AG04450 (cell line): ENCODE results near the gene DNAJC27. TPM values are rescaled to one million over a fixed set of nuclear protein-coding genes. Genes with fewer than 3 reads are reported as not detected.

Source experiments
- CTCF ChIA-PET: fragments of 300-600, 350-600 bp; formaldehyde crosslinking; extraction: SDS; loops from one replicate; lab custom pipeline; 2022; ENCODE audit warnings: antibody characterized with exemption, inconsistent platforms; lab: Charles Lee
- POLR2A ChIA-PET: fragments of 350-600 bp; formaldehyde crosslinking; extraction: SDS; loops from one replicate; lab custom pipeline; 2021; ENCODE audit warnings: antibody characterized with exemption, inconsistent platforms; lab: Yijun Ruan, JAX
- DNase-seq: peaks from one replicate; pipeline ENCODE4 v3.0.0-alpha.2; 2011; ENCODE audit warnings: low read depth, low spot score
- H3K27ac ChIP-seq: one replicate; pipeline ENCODE4 v1.5.1; 2012; ENCODE audit warnings: low read depth, low read length, control low read depth
- H3K27me3 ChIP-seq: one replicate; pipeline ENCODE4 v1.6.0; 2012; ENCODE audit warnings: low read length; ENCODE audit not compliant: control insufficient read depth, insufficient read depth
- H3K4me3 ChIP-seq: 2 replicates; pipeline ENCODE4 v1.5.1; 2011; ENCODE audit warnings: mild to moderate bottlenecking, low read depth, low read length, control low read depth
- H3K9me3 ChIP-seq: 2 replicates; pipeline ENCODE4 v1.5.1; 2012; ENCODE audit warnings: low read length; ENCODE audit not compliant: control insufficient read depth, insufficient read depth
- polyA plus RNA-seq: library from polyadenylated mRNA; depleted of rRNA; stranded (reverse); fragments of >200 nt; gene quantifications from 2 replicates; pipeline ENCODE4 v1.2.3, GENCODE V29; 2011
- TF ChIP-seq, protein P1 (sequence below): IDR thresholded peaks from 2 replicates; pipeline ENCODE4 v1.5.1; 2011; ENCODE audit warnings: low read depth, low read length, control low read depth, inconsistent platforms

DNAJC27 gene
- polyA plus RNA-seq, 1 experiment: 4.1 TPM

DNA sequence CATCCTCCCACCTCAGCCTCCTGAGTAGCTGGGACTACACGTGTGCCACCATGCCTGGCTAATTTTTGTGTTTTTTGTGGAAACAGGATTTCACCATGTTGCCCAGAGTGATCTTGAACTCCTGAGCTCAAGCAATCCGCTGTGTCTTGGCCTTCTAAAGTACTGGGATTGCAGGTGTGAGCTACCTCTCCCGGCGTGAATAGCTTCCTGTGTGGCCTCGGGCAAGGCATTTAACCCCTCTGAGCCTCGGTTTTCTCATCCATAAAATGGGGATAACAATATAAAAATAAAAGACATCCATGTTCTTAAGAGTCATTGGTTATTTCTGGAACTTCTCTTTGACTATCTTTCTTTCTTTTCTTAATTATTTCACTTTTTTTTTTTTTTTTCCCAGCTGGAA lies 32.4 kb downstream of the DNAJC27 start:
- Histone ChIP-seq H3K27ac (no peak overlapping the region), H3K4me3 (no peak overlapping the region), H3K27me3 (no peaks in the 10 kb centered on the region), H3K9me3 (no peaks in the 10 kb centered on the region)
- ChIA-PET CTCF (interaction anchor here (0.6 kb wide), 1 partner anchor 38 kb away, joined by 3 read pairs; no protein-coding TSS in a partner anchor), POLR2A (no interaction called here)
- TF ChIP-seq, protein P1, sequence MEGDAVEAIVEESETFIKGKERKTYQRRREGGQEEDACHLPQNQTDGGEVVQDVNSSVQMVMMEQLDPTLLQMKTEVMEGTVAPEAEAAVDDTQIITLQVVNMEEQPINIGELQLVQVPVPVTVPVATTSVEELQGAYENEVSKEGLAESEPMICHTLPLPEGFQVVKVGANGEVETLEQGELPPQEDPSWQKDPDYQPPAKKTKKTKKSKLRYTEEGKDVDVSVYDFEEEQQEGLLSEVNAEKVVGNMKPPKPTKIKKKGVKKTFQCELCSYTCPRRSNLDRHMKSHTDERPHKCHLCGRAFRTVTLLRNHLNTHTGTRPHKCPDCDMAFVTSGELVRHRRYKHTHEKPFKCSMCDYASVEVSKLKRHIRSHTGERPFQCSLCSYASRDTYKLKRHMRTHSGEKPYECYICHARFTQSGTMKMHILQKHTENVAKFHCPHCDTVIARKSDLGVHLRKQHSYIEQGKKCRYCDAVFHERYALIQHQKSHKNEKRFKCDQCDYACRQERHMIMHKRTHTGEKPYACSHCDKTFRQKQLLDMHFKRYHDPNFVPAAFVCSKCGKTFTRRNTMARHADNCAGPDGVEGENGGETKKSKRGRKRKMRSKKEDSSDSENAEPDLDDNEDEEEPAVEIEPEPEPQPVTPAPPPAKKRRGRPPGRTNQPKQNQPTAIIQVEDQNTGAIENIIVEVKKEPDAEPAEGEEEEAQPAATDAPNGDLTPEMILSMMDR: no peak
- DNase-seq: no peak

DNA sequence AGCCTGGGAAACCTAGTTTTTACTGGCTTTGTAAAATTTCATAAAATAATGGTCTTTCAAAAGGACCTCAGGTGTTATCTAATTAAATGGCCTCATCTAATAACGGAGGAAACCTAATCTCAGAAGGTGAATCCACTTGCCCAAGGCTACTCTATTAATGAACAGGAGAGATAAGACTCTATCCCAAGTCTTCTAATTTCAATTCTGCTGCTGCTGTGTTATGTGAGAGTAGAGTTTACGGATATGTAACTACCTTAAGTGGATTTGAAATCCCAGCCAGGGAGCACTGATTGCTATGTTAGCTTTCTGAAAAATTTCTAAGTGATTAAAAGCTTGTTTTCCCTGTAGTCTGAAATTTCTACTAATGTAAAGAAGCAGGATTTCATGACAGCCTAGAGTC lies 34.5 kb downstream of the DNAJC27 start:
- no peak for DNase-seq
- Histone ChIP-seq H3K4me3 (no peak overlapping the region), H3K27me3 (no peaks in the 10 kb centered on the region), H3K27ac (no peak overlapping the region), H3K9me3 (no peaks in the 10 kb centered on the region)
- TF ChIP-seq, protein P1: no peak
- POLR2A ChIA-PET: no interaction called here
- CTCF ChIA-PET: no interaction called here

DNA sequence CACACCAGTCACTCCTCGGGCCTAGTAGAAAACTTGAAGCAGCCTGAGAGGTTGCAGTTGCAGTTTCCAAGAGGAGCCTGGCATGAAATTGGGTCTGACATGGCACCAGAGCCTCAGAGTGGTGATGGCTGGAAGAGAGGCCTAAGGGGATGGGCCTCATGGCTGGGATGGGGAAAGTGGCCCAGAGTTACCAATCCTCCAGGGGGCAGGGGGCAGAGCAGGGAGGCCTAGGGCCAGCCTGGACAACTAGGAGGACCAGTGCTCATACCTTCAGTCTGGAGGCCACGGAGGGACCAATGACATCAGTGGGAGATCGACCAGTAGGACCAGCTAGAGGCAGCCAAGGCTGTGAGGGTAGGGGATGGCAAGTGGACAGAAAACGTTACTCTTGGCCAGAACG lies 36.6 kb downstream of the DNAJC27 start:
- Histone ChIP-seq H3K27me3 (no peaks in the 10 kb centered on the region), H3K9me3 (no peaks in the 10 kb centered on the region), H3K27ac (no peak overlapping the region), H3K4me3 (no peak overlapping the region)
- DNase-seq: no peak
- POLR2A ChIA-PET: no interaction called here
- TF ChIP-seq, protein P1: no peak
- CTCF ChIA-PET: no interaction called here

DNA sequence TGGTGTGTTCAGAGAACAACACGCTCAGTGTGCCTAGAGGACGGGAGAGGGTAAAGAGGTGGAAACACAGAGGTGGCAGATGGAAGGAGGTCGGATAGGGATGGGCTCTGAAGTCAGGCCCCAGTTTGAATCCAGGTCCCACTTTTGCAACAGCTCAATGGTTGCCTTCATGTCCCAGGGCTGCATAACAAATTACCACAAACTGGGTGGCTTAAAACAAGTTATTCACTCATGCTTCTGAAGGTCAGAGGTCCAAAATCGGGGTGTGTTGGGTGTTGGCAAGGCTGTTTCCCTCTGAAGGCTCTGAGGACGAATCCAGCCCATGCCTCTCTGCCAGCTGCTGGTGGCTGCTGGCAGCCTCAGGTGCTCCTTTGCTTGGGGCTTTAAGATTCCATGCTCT lies 39.0 kb downstream of the DNAJC27 start:
- Histone ChIP-seq H3K27ac (no peak overlapping the region), H3K9me3 (no peaks in the 10 kb centered on the region), H3K27me3 (no peaks in the 10 kb centered on the region), H3K4me3 (no peak overlapping the region)
- POLR2A ChIA-PET: no interaction called here
- no peak for DNase-seq
- CTCF ChIA-PET: no interaction called here
- TF ChIP-seq, protein P1: no peak

DNA sequence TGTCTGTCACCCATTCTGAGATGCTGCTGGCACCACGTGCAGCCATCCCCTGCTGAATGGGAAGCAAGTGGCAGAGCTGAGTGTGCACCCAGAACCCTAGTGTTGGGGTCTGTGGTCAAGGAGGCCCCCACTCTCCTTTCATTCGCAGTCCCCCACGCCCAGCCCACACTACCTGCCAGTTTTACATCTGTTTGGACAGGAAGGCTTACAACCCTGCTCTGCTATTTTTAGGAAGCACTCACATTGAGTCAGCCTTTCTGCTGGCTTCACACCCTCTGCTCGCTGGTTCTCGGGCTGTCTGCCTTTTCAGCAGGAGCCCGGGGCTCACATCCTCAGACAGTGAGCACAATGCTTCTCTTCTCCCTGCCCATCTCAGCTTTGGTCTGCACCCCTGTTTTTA lies 41.0 kb downstream of the DNAJC27 start:
- POLR2A ChIA-PET: no interaction called here
- CTCF ChIA-PET: no interaction called here
- TF ChIP-seq, protein P1: no peak

More for the DNA sequence above, 41.0 kb downstream of the DNAJC27 start:
- Histone ChIP-seq H3K4me3 (no peak overlapping the region), H3K9me3 (no peaks in the 10 kb centered on the region; the same call in 1 of the 2 replicates), H3K27me3 (no peaks in the 10 kb centered on the region), H3K27ac (peak overlapping the region; percentile 11)
- no peak for DNase-seq
